ENCODE measurements around the gene IL12RB2.
"Not testable (repeated sequence)": the region's sequence is repeated elsewhere in the genome, so short reads cannot be mapped to it uniquely, and the experiment has no call there.

The IL12RB2 gene

GRCh38 chr1:67401443-67401842 lies 93.8 kb downstream of the IL12RB2 start:
- DNase-seq = no peak

DNA sequence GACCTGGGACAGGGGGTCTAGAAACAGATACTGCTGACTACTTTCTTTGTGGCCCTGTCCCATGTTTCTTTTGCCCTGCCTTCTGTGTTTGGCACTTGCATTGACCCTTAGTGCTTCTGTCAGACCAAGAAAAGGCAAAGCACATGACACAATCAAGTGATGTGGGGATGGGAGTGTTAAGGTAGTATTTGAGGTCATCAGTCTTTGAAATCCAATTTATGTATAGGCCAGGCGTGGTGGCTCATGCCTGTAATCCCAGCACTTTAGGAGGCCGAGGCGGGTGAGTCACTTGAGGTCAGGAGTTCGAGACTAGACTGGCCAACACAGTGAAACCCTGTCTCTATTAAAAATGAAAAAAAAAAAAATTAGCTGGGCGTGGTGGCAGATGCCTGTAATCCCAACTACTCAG lies 96.5 kb downstream of the IL12RB2 start:
- no peak for DNase-seq

- no peak for DNase-seq
These were observed 98.0 kb downstream of the IL12RB2 start for GRCh38 chr1:67405473-67406245.

GRCh38 chr1:67407498-67407897 lies 99.8 kb downstream of the IL12RB2 start:
- no peak for DNase-seq

GRCh38 chr1:67408148-67408547 lies 100.5 kb downstream of the IL12RB2 start:
- DNase-seq = no peak

- not testable (repeated sequence) for DNase-seq
These were observed 105.4 kb downstream of the IL12RB2 start for GRCh38 chr1:67413101-67413500.

DNA sequence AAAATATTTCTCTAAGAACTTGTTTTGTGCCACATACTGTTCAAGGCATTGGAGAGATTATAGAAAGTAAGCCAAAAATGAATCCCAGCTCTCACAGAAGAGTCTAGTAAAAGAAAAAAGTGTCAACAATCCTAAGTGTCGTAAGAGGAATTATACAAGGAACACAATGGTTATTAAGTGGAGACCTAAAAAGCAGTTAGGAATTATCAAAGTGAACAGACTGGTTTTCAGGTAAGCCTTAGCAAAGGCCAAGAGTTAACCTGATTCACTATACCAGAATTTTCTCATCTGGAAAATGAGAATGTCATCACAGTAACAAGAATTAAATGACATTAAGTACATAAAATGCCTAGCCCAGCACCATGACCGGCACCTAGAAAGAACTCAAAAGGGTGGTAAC lies 106.9 kb downstream of the IL12RB2 start:
- no peak for DNase-seq

- DNase-seq = no peak
These were observed 107.4 kb downstream of the IL12RB2 start for GRCh38 chr1:67415041-67415440.

- not testable (repeated sequence) for DNase-seq
These were observed 110.1 kb downstream of the IL12RB2 start for GRCh38 chr1:67417733-67418132.

GRCh38 chr1:67418839-67419586 lies 111.3 kb downstream of the IL12RB2 start:
- no peak for DNase-seq

GRCh38 chr1:67420835-67421492 lies 113.3 kb downstream of the IL12RB2 start:
- no peak for DNase-seq

DNA sequence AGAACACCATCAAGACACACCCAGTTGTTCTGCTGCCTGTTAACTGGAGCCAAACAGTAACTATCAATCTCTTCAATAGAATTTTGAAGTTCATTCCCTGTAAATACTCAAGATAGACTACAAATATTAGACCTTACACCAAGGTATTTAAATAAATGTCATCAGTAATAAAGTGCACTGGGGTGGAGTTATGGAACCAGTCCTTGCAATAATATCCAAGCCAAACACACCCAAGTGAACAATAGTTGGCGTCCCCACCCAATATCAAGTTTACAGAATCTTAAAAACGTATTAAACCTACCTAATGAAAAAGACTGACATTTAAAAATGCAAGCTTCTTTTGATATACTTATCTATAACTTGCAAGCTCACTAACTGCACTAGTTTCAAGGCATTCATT lies 119.8 kb downstream of the IL12RB2 start:
- no peak for DNase-seq

- no peak for DNase-seq
These were observed 120.3 kb downstream of the IL12RB2 start for GRCh38 chr1:67427947-67428346.

GRCh38 chr1:67429011-67429527 lies 121.4 kb downstream of the IL12RB2 start:
- peak; percentile 68 for DNase-seq

DNA sequence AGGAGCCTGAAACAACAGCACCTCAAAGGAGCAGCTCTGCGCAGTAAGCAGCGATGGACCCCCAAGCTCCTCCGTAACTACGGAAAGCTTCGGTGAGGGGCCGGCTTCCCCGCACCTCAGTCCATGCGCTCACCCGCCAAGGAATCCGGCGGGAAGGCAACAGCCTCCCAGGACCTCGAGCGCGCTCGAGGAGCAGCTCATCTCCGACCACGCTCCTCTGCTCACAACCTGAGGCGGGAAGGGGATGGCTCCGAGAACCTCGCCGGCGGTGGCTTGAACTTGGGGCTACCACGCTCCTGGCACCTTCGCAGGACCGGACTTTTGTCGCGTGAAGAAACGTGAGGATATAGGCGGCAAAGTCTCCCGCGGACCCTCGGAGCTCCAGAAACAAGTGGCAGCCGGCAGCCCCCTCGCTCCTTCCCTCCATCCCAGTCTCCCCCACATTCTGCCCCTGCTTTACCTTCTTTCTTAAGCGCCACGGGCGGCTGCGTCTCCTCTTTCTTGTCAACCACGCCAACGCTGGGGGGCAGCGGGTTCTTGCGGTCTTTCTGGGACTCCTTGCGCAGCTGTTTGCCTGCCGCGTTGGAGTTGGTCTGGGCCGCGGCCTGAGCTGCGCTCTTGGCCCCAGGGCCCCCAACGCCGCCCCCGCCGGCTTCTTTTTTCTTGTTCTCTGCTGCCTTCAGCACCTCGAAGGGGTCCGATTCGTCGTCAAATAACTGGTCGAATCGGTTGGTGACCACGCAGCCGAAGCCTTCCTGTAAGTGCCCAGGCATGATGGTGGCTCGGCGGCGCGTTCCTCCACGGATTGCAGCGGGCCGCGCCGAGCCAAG lies 122.1 kb downstream of the IL12RB2 start:
- peak; percentile 42 for DNase-seq

DNA sequence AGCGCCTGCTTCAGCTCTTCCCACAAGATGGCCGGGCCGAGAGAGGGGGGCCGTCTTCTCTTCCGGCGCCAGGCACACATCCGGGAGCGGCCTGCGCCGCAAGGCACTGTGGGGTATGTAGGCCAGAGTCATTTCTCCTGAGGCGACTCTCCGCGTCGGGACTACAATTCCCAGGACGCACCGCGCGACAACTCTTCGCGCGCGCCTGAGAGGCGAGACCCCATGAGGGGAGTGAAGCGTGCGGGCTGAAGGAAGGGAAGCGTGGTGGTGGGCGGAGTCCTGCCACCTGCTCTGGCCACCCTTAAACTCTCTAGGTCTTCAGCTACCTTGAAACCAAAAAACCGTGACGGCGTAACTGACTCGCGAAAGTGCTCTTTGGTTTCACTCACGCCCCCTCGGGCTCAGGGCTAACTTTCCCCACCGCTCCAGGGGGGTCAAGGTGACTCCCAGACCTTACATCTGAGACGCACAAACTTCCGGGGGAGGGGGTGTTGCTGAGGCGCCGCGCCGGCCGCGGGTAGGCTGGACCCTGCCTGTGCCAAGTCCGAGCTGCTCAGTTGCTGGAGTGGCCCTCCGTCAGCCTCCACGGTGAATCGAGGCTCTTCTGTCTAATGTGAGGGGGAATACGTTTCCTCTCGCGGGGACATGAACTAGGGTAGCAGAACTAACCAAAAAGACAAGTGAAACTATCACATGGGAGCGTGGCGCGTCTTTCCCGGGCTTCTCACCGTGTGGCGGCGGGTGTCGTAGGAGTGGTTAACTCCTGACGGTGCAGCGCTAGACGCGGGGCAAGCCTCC lies 122.9 kb downstream of the IL12RB2 start, which contains the start of gene SERBP1:
SERBP1 (minus strand) TSS at position 45 of the 798 bp plus-strand sequence. CDS start 102 bp downstream, outside the sequence.
- DNase-seq = peak; percentile 96

DNA sequence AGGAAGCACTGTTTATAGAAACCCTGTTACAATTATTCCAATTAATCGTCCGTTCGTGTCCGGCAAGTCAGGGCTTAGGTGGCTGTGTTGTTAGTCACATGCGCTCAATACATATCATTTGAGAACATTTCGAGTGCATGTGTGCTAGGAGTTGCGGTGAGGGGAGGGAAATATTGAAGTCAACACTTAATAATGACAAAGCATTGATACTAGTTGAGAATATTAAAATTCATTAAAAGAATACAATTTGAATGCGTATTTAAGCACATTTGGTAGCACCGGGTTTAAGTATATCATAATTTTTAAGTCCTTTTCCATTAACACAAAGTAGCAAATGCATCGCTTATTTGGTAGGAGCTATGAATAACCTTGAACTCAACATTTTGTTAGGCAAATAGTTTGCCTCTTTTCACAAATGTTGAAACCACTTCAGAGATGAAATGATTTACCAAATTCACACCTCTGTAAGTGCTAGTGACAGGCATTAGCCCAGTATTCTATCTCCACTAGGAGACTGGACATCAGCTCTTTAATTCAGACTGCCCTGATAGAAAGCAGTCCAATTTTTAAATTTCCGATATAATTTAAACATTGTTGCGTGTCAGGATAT lies 123.6 kb downstream of the IL12RB2 start:
- no peak for DNase-seq

GRCh38 chr1:67431869-67432578 lies 124.4 kb downstream of the IL12RB2 start:
- DNase-seq = no peak

GRCh38 chr1:67432745-67433144 lies 125.1 kb downstream of the IL12RB2 start:
- no peak for DNase-seq

- no peak for DNase-seq
These were observed 126.2 kb downstream of the IL12RB2 start for GRCh38 chr1:67433837-67434236.

Data from activated naive CD4-positive, alpha-beta T cell treated with Interleukin-2 at 50 U/mL for 16 hours (primary cell).